Stomach (tissue), 9 donors: ENCODE data around the gene DENND1C. TPM values are rescaled to one million over a fixed set of nuclear protein-coding genes. Genes with fewer than 3 reads are reported as not detected.

Experiments
- DNase-seq, 2 donors: peaks; one replicate each; pipeline versions ENCODE4 v3.0.0 to v3.0.0-alpha.2; 2013 to 2019
- H3K27ac ChIP-seq, 5 donors: fragments of 200-600 bp in 4 of 5; sonication (generic) in 4 of 5; one replicate each; pipeline ENCODE4 v1.5.1; 2013 to 2019; ENCODE audit warnings: mild to moderate bottlenecking in 1 of 5, moderate library complexity in 1 of 5
- H3K27me3 ChIP-seq, 3 donors: fragments of 200-600 bp; sonication (generic); one replicate each; pipeline ENCODE4 v1.5.1; 2017 to 2019; ENCODE audit warnings: mixed run types in 1 of 3
- H3K36me3 ChIP-seq, 4 donors: fragments of 200-600 bp; sonication (generic); 1 replicate in 3 of 4; 2 replicates in 1 of 4; pipeline ENCODE4 v1.5.1; 2016 to 2019
- H3K4me1 ChIP-seq, 4 donors: fragments of 200-600 bp; sonication (generic); one replicate each; pipeline ENCODE4 v1.5.1; 2016 to 2019
- H3K4me3 ChIP-seq, 4 donors: fragments of 200-600 bp; sonication (generic) in 3 of 4; one replicate each; pipeline ENCODE4 v1.5.1; 2016 to 2019; ENCODE audit warnings: mild to moderate bottlenecking in 1 of 4
- H3K9me3 ChIP-seq, 4 donors: fragments of 200-600 bp; sonication (generic); one replicate each; pipeline ENCODE4 v1.5.1; 2016 to 2019
- EP300 ChIP-seq: sonication (generic); formaldehyde crosslinking; IDR thresholded peaks from one replicate; pipeline ENCODE4 v1.6.1; 2017; ENCODE audit warnings: antibody characterized with exemption
- POLR2A ChIP-seq, 4 donors: fragments of 450-650 bp; IDR thresholded peaks; one replicate each; pipeline ENCODE4 v1.6.1; 2016; ENCODE audit warnings: antibody characterized with exemption in 4 of 4, control low read depth in 2 of 4, mild to moderate bottlenecking in 1 of 4, moderate library complexity in 1 of 4
- POLR2AphosphoS5 ChIP-seq, 3 donors: sonication (generic); formaldehyde crosslinking; IDR thresholded peaks; one replicate each; pipeline ENCODE4 v1.6.1; 2016; ENCODE audit warnings: antibody characterized with exemption in 3 of 3
- WGBS, 5 donors: extraction: QIAGEN DNeasy Blood & Tissue Kit in 3 of 5; methylation state at CpG; one replicate each; pipeline versions ENCODE4 v1.1.5 to v1.1.7; 2013 to 2018; 5-methylcytosine and 5-hydroxymethylcytosine counted together
- intact Hi-C: fragments of 100-400 bp; cut with DNase I; formaldehyde crosslinking; loops from one replicate; pipeline ENCODE4 v1.15.1; 2023; ENCODE audit warnings: low total_unique reads
- polyA plus RNA-seq, 3 donors: library from polyadenylated mRNA; stranded (reverse); fragments of 200-250 nt; gene quantifications; one replicate each; pipeline ENCODE4 v1.2.3, GENCODE V29; 2013
- total RNA-seq, 5 donors: library from RNA; depleted of rRNA; stranded (reverse); fragments of >200 nt; gene quantifications; one replicate each; pipeline versions ENCODE4 v1.1.0 to v1.2.3, GENCODE V29; 2014 to 2016
- TF ChIP-seq, protein P1 (sequence below), 7 experiments: fragments of 450-650 bp in 4 of 7; fragments of 200-600 bp in 3 of 7; sonication (generic) in 3 of 7; IDR thresholded peaks; one replicate each; pipeline ENCODE4 v1.5.1; 2016 to 2019; ENCODE audit warnings: antibody characterized with exemption in 7 of 7, control low read depth in 2 of 7, mild to moderate bottlenecking in 1 of 7
- donor health status: healthy with polysubstance abuse.
- donor health status: Bipolar disorder and iron deficiency.
- donor health status: healthy.

Gene DENND1C
- total and polyA plus RNA-seq, 8 donors = 0.45 to 15.2 (median 2.7) TPM

DNA sequence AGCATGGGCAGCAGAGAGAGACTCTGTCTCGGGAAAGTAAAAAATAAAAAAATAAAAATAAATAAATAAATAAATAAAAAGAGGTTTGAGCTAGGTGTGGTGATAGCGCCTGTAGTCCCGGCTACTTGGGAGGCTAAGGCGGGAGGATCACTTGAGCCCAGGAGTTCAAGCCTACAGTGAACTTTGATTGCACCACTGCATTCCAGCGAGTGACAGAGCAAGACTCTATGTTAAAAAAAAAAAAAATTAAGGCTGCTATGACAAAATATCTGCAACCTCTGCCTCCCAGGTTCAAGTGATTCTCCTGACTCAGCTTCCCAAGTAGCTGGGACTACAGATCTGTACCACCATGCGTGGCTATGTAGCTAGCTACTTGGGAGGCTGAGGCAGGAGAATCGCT, 3.2 kb upstream of the DENND1C start:
- no peak for TF ChIP-seq POLR2AphosphoS5 (IDR thresholded peaks at IDR 0.05)
- TF ChIP-seq POLR2A (IDR thresholded peaks at IDR 0.05) = no peak
- TF ChIP-seq, protein P1, sequence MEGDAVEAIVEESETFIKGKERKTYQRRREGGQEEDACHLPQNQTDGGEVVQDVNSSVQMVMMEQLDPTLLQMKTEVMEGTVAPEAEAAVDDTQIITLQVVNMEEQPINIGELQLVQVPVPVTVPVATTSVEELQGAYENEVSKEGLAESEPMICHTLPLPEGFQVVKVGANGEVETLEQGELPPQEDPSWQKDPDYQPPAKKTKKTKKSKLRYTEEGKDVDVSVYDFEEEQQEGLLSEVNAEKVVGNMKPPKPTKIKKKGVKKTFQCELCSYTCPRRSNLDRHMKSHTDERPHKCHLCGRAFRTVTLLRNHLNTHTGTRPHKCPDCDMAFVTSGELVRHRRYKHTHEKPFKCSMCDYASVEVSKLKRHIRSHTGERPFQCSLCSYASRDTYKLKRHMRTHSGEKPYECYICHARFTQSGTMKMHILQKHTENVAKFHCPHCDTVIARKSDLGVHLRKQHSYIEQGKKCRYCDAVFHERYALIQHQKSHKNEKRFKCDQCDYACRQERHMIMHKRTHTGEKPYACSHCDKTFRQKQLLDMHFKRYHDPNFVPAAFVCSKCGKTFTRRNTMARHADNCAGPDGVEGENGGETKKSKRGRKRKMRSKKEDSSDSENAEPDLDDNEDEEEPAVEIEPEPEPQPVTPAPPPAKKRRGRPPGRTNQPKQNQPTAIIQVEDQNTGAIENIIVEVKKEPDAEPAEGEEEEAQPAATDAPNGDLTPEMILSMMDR (IDR thresholded peaks at IDR 0.05) = no peak
- TF ChIP-seq EP300 = no peak
- H3K27ac ChIP-seq = no peak overlapping the region

GRCh38 chr19:6484230-6484629, 2.6 kb upstream of the DENND1C start:
- WGBS, 5 donors = 83 to 89% (median 88%) methylated on average over 8 of the region's 8 CpGs
- no peaks in the 10 kb centered on the region for H3K4me1 ChIP-seq
- H3K27me3 ChIP-seq = peaks cover 0 to 22% (median 0%) of the 10 kb centered on the region in 3 donors

More for the DNA sequence above, 3.2 kb upstream of the DENND1C start:
- Histone ChIP-seq H3K36me3 (no peaks in the 10 kb centered on the region), H3K4me1 (no peaks in the 10 kb centered on the region), H3K9me3 (no peaks in the 10 kb centered on the region), H3K4me3 (no peak overlapping the region), H3K27me3 (peaks cover 0 to 16% (median 0%) of the 10 kb centered on the region in 3 donors)
- DNase-seq = no peak
- WGBS, 5 donors = 85 to 92% (median 88%) methylated on average over 7 of the region's 7 CpGs
- intact Hi-C loops = no loop called here

DNA sequence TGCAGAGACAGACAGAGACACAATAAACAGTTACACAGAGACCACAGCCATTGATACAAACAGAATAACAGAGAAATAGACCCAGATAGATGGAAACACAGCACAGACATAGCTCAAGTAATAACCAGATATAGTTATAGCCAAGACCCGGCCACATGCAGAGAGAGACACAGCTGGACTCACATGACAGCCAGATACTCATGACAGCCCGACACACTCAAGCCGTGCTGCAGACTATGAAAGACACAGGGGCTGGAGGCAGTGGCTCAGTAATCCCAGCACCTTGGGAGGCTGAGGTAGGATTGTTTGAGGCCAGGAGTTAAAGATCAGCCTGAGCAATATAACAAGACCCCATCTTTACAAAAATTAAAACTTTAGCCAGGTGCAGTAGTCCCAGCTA, 1.6 kb upstream of the DENND1C start:
- Histone ChIP-seq H3K27ac (no peak overlapping the region), H3K4me3 (no peak overlapping the region), H3K27me3 (peaks cover 0 to 32% (median 0%) of the 10 kb centered on the region in 3 donors), H3K36me3 (no peaks in the 10 kb centered on the region), H3K9me3 (no peaks in the 10 kb centered on the region), H3K4me1 (no peaks in the 10 kb centered on the region)
- TF ChIP-seq POLR2AphosphoS5 (IDR thresholded peaks at IDR 0.05) (no peak), EP300 (no peak), POLR2A (IDR thresholded peaks at IDR 0.05) (no peak)
- TF ChIP-seq, protein P1 (IDR thresholded peaks at IDR 0.05) = no peak
- DNase-seq = no peak
- intact Hi-C loops = no loop called here
- 48 to 55% (median 51%) methylated on average over 3 of the region's 3 CpGs for WGBS, 5 donors

More at GRCh38 chr19:6484230-6484629, 2.6 kb upstream of the DENND1C start:
- no peaks in the 10 kb centered on the region for H3K9me3 ChIP-seq
- no peak overlapping the region for H3K4me3 ChIP-seq
- intact Hi-C loops = no loop called here
- H3K36me3 ChIP-seq = no peaks in the 10 kb centered on the region
- DNase-seq = no peak
- TF ChIP-seq EP300 (no peak), POLR2AphosphoS5 (IDR thresholded peaks at IDR 0.05) (no peak), POLR2A (IDR thresholded peaks at IDR 0.05) (no peak)
- TF ChIP-seq, protein P1 (IDR thresholded peaks at IDR 0.05) = no peak
- H3K27ac ChIP-seq = no peak overlapping the region

GRCh38 chr19:6482343-6482686, 728 bp upstream of the DENND1C start:
- intact Hi-C loops = no loop called here
- H3K36me3 ChIP-seq = no peaks in the 10 kb centered on the region
- no peak overlapping the region for H3K4me3 ChIP-seq
- H3K4me1 ChIP-seq = no peaks in the 10 kb centered on the region
- no peak for TF ChIP-seq EP300
- TF ChIP-seq POLR2A (IDR thresholded peaks at IDR 0.05) = no peak
- TF ChIP-seq POLR2AphosphoS5 (IDR thresholded peaks at IDR 0.05) = no peak
- TF ChIP-seq, protein P1 (IDR thresholded peaks at IDR 0.05) = no peak
- H3K9me3 ChIP-seq = no peaks in the 10 kb centered on the region
- WGBS, 5 donors = 94 to 97% (median 96%) methylated on average over 8 of the region's 8 CpGs
- no peak for DNase-seq
- peaks cover 0 to 41% (median 0%) of the 10 kb centered on the region in 3 donors for H3K27me3 ChIP-seq
- H3K27ac ChIP-seq = peak overlapping the region in 3 of 5 donors; percentile 64 to 80 (median 64)
